Right cardiac atrium (tissue), 5 donors: ENCODE results near the gene AGT. TPM values are rescaled to one million over a fixed set of nuclear protein-coding genes. Genes with fewer than 3 reads are reported as not detected.
A peak's percentile ranks its signal among the peaks of the same experiment; 100 is the strongest.

Experiments used
- ATAC-seq, 2 donors: fragments of 200-7000 bp; cut with Tn5 transposase; one replicate each; pipeline versions ENCODE4 v1.8.0 to v1.9.1; 2020; ENCODE audit warnings: moderate library complexity in 2 of 2, mild to moderate bottlenecking in 1 of 2
- DNase-seq, 3 donors: peaks; one replicate each; pipeline ENCODE4 v3.0.0-alpha.2; 2020
- H3K27ac ChIP-seq: one replicate; pipeline ENCODE4 v1.5.1; 2013; ENCODE audit warnings: mild to moderate bottlenecking, low read length, control low read depth, moderate library complexity
- H3K27me3 ChIP-seq: one replicate; pipeline ENCODE4 v1.6.1; 2013; ENCODE audit not compliant: control insufficient read depth, insufficient read depth
- H3K4me1 ChIP-seq: one replicate; pipeline ENCODE4 v1.6.1; 2013; ENCODE audit warnings: low read length; ENCODE audit not compliant: control insufficient read depth, insufficient read depth
- H3K4me3 ChIP-seq: one replicate; pipeline ENCODE4 v1.5.1; 2013; ENCODE audit warnings: low read length, control low read depth
- H3K9me3 ChIP-seq: one replicate; pipeline ENCODE4 v1.6.1; 2013; ENCODE audit warnings: low read length; ENCODE audit not compliant: control insufficient read depth
- WGBS: extraction: QIAGEN DNeasy Blood & Tissue Kit; methylation state at CpG from one replicate; pipeline ENCODE4 v1.1.7; 2013; 5-methylcytosine and 5-hydroxymethylcytosine counted together
- intact Hi-C, 4 donors: fragments of 100-400 bp; cut with DNase I; formaldehyde crosslinking; loops; one replicate each; pipeline versions ENCODE4 v1.11.0 to v1.14.0; 2022 to 2023
- polyA plus RNA-seq: library from polyadenylated mRNA; stranded (reverse); fragments of 200-250 nt; gene quantifications from one replicate; pipeline ENCODE4 v1.2.3, GENCODE V29; 2013
- total RNA-seq, 4 donors: library from RNA; stranded (reverse); fragmentation: NEBNext Ultra II Directional; extraction: Animal tissue kit (Norgen Biotek cat#: 25700); gene quantifications; one replicate each; pipeline ENCODE4 v1.2.1, GENCODE V29; 2021
- donor health status: healthy with polysubstance abuse.
- donor health status: DM: no; HTN: yes; CAD: no.
- donor health status: DM: no; HTN: no; CAD: no.
- donor health status: DM: no; HTN: yes; CAD: no; lungs with severe emphysema.
- donor health status: DM: yes; HTN: yes; CAD: no.

Gene AGT
- total and polyA plus RNA-seq, 5 donors, result 114 to 168 (median 125) TPM

DNA sequence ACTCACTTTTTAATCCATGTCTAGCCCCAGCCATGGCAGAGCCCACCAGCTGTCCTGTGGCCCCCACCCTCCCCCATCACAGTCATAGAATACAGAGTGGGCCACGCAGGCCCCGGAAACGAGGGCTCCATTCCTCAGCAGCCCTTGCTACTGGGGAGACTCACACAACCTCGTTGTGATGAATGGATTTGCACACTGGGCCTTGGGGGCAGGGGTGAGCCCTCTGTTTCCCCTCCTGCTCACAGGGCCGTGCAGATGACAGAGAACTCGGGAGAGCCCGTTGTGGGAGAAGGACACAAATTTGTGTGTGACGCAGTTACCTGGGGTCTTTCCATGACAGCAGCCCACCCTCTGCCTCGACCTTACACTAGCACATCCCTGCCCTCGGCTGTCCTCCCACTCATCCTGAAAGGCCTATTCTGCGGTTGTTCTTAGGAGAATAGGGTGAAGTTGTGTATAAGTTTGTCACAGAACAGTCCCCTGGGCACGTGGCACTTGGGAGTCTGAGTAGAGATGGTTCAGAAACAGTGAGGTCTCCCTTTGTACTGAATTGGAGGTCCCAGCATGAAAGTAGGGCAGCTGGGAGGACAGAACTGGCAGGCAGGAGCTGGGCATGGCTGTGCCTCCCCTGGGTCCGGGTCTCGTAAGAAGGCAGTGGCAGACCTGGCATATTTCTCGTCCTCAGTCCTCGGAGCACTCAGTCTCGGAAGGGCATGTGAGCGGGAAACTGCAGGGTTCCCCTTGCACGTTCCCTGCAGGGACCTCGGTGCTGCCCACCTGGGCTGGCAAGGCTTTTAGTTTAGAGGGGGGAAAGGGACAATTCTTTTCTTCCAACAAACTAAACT lies 6.8 kb downstream of the AGT start:
- no peak overlapping the region for H3K27ac ChIP-seq
- DNase-seq, result peak in 1 of 3 donors; percentile 26
- no peak for ATAC-seq
- H3K27me3 ChIP-seq, result no peaks in the 10 kb centered on the region
- intact Hi-C loops, result loop anchor here in 1 of 4 donors (5.0 kb wide), 1 partner anchor 65 kb away; no protein-coding TSS in a partner anchor
- H3K9me3 ChIP-seq, result no peaks in the 10 kb centered on the region
- no peak overlapping the region for H3K4me3 ChIP-seq
- WGBS, result 83% methylated on average over 20 of the region's 20 CpGs
- H3K4me1 ChIP-seq, result peaks cover 4% of the 10 kb centered on the region

DNA sequence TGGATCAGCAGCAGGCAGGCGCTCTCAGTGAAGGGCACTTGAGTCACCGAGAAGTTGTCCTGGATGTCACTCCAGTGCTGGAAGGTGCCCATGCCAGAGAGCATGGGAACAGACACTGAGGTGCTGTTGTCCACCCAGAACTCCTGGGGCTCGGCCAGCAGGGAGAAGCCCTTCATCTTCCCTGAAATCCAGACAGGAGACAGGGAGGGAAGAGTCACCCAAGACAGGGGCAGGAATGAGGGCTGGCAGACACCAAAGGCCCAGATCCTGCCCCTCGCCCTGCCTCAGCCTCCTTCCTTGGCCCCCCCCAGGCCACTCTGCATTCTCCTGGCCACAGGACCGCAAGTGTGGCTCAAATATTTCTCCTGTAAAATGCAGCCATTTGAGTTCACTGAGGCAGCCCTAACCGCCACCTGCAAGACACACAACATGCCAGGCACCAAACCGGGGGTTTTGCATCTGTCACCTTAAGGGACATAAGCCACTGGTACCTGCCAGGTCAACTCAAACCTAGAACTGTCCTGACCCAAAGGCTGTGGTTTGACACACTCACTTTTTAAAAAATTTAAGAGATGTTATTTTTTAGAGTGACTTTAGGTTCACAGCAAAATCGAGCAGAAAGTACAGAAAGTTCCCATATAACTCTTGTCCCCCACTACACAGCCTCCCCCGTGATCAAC lies 7.8 kb downstream of the AGT start:
- no peak overlapping the region for H3K27ac ChIP-seq
- WGBS, result 86% methylated on average over 9 of the region's 9 CpGs
- H3K27me3 ChIP-seq, result no peaks in the 10 kb centered on the region
- H3K4me3 ChIP-seq, result no peak overlapping the region
- ATAC-seq (no peak), DNase-seq (no peak)
- intact Hi-C loops, result loop anchor here in 1 of 4 donors (5.0 kb wide), 1 partner anchor 66 kb away; no protein-coding TSS in a partner anchor
- no peaks in the 10 kb centered on the region for H3K9me3 ChIP-seq
- H3K4me1 ChIP-seq, result peaks cover 4% of the 10 kb centered on the region

DNA sequence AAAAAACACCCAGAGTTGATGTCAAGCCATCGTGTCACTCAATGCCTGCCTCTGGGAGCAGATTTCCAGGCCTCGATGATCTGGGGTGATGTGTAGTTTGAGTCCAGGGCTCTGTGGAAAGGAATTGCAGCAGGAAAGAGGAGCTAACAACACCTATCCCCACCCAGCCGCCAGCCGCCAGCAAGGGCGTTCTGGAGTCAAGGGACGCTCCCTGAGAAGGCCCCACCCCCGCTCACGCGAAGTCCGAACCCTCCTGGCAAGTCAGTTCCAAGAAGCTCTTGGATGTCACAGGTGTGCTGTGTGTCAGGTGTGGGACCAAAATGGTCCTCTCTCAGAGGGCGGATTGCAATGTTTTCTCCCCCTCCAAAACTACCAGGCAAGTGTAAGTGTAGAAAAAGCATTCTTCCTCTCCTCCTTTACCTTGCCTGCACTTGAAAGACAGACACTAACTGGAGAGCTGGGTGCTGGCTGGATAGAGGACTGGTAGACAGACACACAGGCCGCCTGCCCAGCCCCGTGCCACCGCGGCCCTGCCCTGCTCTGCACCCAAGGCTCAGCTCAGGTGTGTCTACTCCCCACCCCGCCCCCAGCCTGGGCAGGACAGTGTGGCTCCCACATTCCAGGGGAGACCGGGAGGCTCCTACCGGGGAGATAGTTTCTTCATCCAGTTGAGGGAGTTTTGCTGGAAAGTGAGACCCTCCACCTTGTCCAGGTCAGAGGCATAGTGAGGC lies 8.5 kb downstream of the AGT start:
- intact Hi-C loops, result loop anchor here in 1 of 4 donors (5.0 kb wide), 1 partner anchor 67 kb away; no protein-coding TSS in a partner anchor
- 88% methylated on average over 18 of the region's 18 CpGs for WGBS

DNA sequence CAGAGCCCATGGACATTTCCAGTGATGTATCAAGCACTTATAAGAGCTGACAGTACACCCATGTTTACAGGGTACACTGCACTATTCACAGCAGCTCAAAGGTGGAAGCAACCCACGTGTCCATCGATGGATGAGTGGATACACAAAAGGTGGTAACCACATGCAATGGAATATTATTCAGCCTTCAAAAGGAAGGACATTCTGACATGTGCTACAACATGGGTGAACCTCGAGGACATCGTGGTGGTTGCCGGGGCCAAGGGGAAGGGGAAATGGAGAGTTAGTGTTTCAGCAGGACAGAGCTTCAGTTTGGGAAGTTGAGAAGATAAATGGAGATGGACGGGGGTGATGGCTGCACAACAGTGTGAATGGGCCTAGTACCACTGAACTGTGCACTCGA lies 9.1 kb downstream of the AGT start:
- no peak for ATAC-seq
- no peak for DNase-seq
- Histone ChIP-seq H3K9me3 (no peaks in the 10 kb centered on the region), H3K27ac (no peak overlapping the region), H3K27me3 (no peaks in the 10 kb centered on the region), H3K4me1 (peaks cover 4% of the 10 kb centered on the region), H3K4me3 (no peak overlapping the region)
- 92% methylated on average over 7 of the region's 7 CpGs for WGBS
- intact Hi-C loops, result loop anchor here in 1 of 4 donors (5.0 kb wide), 1 partner anchor 67 kb away; no protein-coding TSS in a partner anchor

More for the DNA sequence above, 8.5 kb downstream of the AGT start:
- DNase-seq (peak in 1 of 3 donors; percentile 55), ATAC-seq (no peak)
- H3K4me3 ChIP-seq, result no peak overlapping the region
- no peaks in the 10 kb centered on the region for H3K9me3 ChIP-seq
- H3K27ac ChIP-seq, result no peak overlapping the region
- peaks cover 4% of the 10 kb centered on the region for H3K4me1 ChIP-seq
- no peaks in the 10 kb centered on the region for H3K27me3 ChIP-seq

DNA sequence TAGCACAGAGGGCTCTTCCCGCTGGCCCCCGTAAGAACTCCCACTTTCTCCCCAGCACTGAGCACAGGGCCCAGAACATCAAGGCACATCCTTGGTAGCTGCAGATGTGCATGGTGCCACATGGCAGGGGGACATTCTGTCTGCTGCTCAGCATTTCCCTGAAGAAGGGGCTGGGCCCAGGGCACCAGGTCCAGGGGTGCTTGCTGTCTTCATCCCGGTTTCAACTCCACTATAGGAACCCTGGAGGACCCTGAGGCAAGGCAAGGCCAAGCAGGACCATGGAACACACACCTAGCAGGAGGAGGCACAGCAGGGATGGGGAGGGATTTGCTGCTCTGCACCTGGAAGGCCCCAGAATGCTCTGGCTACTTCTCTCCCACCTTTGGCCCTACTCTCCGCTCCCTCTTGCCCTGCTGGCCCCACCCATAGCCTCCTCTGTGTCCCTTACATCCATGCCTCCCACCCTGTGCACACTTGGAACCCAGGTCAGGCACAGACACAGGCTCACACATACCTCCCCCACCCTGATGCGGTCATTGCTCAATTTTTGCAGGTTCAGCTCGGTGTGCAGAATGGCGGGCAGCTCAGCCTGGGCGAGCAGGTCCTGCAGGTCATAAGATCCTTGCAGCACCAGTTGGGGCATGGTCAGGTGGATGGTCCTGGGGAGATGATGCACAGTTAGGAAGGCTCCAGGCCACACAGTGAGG lies 10.1 kb downstream of the AGT start:
- peaks cover 3% of the 10 kb centered on the region for H3K4me1 ChIP-seq
- ATAC-seq (no peak), DNase-seq (no peak)
- H3K9me3 ChIP-seq, result no peaks in the 10 kb centered on the region
- intact Hi-C loops, result no loop called here
- WGBS, result 90% methylated on average over 8 of the region's 8 CpGs
- H3K4me3 ChIP-seq, result no peak overlapping the region
- H3K27me3 ChIP-seq, result no peaks in the 10 kb centered on the region
- no peak overlapping the region for H3K27ac ChIP-seq

DNA sequence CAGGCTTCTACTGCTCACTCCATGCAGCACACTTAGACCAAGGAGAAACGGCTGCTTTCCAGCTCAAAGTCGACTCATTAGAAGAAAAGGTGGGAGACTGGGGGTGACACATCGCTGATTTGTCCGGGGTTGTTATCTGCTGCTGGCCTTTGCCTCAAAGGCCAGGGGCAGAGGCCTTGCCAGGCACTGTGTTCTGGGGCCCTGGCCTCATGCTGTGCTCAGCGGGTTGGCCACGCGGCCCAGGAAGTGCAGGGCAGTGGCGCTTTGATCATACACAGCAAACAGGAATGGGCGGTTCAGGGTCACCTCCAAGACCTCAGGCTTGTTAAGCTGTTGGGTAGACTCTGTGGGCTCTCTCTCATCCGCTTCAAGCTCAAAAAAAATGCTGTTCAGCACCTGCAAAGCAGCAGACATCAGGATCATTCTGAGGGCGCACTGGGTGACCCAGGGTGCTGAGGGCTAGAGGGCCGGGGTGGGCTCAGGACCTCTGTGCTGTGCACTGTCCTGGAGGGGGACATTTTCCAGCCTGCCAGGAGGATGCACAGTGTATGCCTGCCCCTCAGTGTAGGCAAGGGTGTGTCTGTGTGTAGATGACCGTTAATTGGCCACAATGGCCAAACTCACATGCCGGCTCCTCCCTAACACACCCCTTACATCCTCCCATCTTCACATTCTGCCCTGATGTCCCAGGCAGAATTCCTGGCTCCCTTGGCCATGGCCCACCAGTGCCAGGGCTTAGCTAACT lies 10.8 kb downstream of the AGT start:
- H3K9me3 ChIP-seq, result no peaks in the 10 kb centered on the region
- peak in 1 of 2 donors; percentile 19 for ATAC-seq
- H3K27me3 ChIP-seq, result no peaks in the 10 kb centered on the region
- no peak overlapping the region for H3K4me3 ChIP-seq
- H3K4me1 ChIP-seq, result no peaks in the 10 kb centered on the region
- 70% methylated on average over 14 of the region's 14 CpGs for WGBS
- no peak overlapping the region for H3K27ac ChIP-seq
- intact Hi-C loops, result no loop called here
- DNase-seq, result no peak

DNA sequence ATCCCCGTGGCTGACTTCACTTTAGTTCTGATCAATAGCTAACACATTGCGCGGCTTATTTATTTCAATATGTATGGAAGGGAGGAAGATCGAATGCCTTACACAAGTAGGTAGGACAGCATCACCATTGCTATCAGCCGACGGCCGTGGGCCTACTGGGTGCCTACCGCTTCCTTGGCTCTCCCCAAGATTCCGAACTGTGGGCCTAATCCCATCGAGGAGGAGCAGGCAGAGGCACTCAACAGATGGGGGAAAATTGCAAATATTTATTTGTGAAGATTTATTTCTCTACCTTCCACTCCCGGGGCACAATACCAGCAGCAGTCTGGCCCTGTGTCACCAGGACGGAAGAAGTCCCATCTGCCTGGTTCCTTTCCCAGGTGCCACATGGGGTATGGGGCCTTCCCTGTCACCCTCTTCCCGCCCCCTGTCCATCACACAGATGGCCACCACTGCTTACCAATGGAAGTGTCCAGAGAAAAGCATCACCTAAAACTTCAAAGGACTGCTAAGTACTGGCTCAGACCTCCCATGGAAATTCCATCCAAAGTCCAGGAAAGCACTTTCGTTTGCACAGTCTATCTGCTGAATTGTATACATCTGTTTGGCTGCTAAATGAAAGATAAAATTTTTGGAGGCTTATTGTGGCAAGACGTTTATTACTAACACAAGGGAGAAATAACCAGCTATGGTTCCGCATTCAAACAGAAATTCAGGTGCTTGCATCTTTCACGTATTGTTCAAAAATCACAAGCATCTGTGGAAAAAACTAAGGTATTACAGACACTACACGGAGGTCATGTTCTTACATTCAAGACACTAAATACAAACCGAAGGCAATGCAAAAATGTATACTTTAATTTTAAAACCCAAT lies 11.8 kb downstream of the AGT start:
- intact Hi-C loops, result no loop called here

DNA sequence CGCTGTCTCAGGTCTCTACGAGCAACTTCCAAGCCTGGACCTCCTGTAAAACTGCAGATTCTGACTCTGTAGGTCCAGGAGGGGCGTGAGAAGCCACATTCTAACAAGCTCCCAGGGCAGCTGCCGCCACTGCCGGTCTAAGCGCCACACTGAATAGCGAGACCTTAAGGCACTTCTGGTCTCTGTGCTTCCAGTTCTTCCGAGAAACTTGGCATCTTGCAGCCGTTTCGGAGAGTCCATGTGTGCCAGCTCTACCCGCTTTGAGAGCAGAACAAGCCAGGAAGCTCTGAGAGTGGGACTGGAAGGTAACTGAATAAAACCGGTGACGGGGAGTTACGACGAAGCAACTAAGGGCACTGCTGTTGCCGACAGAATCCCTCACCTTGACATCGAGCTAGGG lies 12.5 kb downstream of the AGT start:
- no peaks in the 10 kb centered on the region for H3K9me3 ChIP-seq
- DNase-seq (no peak), ATAC-seq (no peak)
- H3K27ac ChIP-seq, result no peak overlapping the region
- intact Hi-C loops, result no loop called here
- H3K4me3 ChIP-seq, result no peak overlapping the region
- no peaks in the 10 kb centered on the region for H3K27me3 ChIP-seq
- WGBS, result 89% methylated on average over 17 of the region's 17 CpGs
- H3K4me1 ChIP-seq, result peaks cover 3% of the 10 kb centered on the region

More for the DNA sequence above, 11.8 kb downstream of the AGT start:
- DNase-seq (no peak), ATAC-seq (no peak)
- Histone ChIP-seq H3K27me3 (no peaks in the 10 kb centered on the region), H3K4me1 (no peaks in the 10 kb centered on the region), H3K27ac (no peak overlapping the region), H3K4me3 (no peak overlapping the region), H3K9me3 (no peaks in the 10 kb centered on the region)
- WGBS, result 89% methylated on average over 19 of the region's 19 CpGs

DNA sequence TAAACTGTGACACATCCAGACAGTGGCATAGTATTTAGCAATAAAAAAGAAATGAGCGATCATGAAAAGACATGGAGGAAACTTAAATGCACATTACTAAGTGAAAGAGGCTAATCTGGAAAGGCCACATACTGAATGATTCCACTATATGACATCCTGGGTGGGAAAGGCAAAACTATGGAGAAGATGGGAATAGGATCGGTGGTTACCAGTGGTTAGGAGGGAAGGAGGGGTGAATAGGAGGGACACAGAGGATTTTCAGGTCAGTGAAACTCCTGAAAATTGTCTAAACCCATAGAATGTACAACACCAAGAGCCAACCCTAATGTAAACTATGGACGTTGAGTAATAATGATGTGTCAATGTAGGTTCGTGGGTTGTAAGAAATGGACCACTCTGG lies 13.8 kb downstream of the AGT start:
- DNase-seq, result no peak
- H3K27me3 ChIP-seq, result no peaks in the 10 kb centered on the region
- no peaks in the 10 kb centered on the region for H3K9me3 ChIP-seq
- WGBS, result 89% methylated on average over 4 of the region's 4 CpGs
- peaks cover 5% of the 10 kb centered on the region for H3K4me1 ChIP-seq
- no peak overlapping the region for H3K4me3 ChIP-seq
- ATAC-seq, result no peak
- intact Hi-C loops, result no loop called here
- no peak overlapping the region for H3K27ac ChIP-seq
